BJ (cell line): ENCODE results near the gene TMEM126A. TPM values are rescaled to one million over a fixed set of nuclear protein-coding genes. Genes with fewer than 3 reads are reported as not detected.

Source experiments
- CTCF ChIA-PET: fragments of 350-600 bp; formaldehyde crosslinking; extraction: SDS; loops from one replicate; lab custom pipeline; 2021; ENCODE audit warnings: antibody characterized with exemption, inconsistent platforms; lab: Yijun Ruan, JAX
- POLR2A ChIA-PET: fragments of 300-600 bp; sonication (Branson Sonifier 250); formaldehyde crosslinking; extraction: SDS; loops from one replicate; lab custom pipeline; 2021; ENCODE audit warnings: antibody characterized with exemption; lab: Charles Lee
- DNase-seq: peaks from one replicate; pipeline ENCODE4 v3.0.0-alpha.2; 2011; ENCODE audit warnings: low read depth
- H3K27me3 ChIP-seq: 2 replicates; pipeline ENCODE4 v1.6.0; 2011; ENCODE audit warnings: low read length; ENCODE audit not compliant: control insufficient read depth, insufficient read depth
- H3K36me3 ChIP-seq: 2 replicates; pipeline ENCODE4 v1.5.1; 2011; ENCODE audit warnings: low read length; ENCODE audit not compliant: control insufficient read depth, insufficient read depth
- H3K4me3 ChIP-seq: 2 replicates; pipeline ENCODE4 v1.5.1; 2011; ENCODE audit warnings: low read depth, mild to moderate bottlenecking, control low read depth, low read length
- polyA plus RNA-seq: library from polyadenylated mRNA; depleted of rRNA; stranded (reverse); fragments of >200 nt; gene quantifications from 2 replicates; pipeline ENCODE4 v1.2.3, GENCODE V29; 2011
- TF ChIP-seq, protein P1 (sequence below): IDR thresholded peaks from 2 replicates; pipeline ENCODE4 v1.5.1; 2011; ENCODE audit warnings: low read depth, mild to moderate bottlenecking, control low read depth, inconsistent platforms, low read length, moderate library complexity; ENCODE audit not compliant: insufficient read depth

TMEM126A gene
- polyA plus RNA-seq, 1 experiment = 27.7 TPM

GRCh38 chr11:85619499-85619898 lies 28.3 kb upstream of the TMEM126A start:
- ChIA-PET POLR2A (no interaction called here), CTCF (no interaction called here)
- Histone ChIP-seq H3K4me3 (no peak overlapping the region), H3K27me3 (no peaks in the 10 kb centered on the region), H3K36me3 (no peaks in the 10 kb centered on the region)
- TF ChIP-seq, protein P1, sequence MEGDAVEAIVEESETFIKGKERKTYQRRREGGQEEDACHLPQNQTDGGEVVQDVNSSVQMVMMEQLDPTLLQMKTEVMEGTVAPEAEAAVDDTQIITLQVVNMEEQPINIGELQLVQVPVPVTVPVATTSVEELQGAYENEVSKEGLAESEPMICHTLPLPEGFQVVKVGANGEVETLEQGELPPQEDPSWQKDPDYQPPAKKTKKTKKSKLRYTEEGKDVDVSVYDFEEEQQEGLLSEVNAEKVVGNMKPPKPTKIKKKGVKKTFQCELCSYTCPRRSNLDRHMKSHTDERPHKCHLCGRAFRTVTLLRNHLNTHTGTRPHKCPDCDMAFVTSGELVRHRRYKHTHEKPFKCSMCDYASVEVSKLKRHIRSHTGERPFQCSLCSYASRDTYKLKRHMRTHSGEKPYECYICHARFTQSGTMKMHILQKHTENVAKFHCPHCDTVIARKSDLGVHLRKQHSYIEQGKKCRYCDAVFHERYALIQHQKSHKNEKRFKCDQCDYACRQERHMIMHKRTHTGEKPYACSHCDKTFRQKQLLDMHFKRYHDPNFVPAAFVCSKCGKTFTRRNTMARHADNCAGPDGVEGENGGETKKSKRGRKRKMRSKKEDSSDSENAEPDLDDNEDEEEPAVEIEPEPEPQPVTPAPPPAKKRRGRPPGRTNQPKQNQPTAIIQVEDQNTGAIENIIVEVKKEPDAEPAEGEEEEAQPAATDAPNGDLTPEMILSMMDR = no peak
- no peak for DNase-seq

GRCh38 chr11:85620256-85620655 lies 27.5 kb upstream of the TMEM126A start:
- POLR2A ChIA-PET = no interaction called here
- no peak for DNase-seq
- no peaks in the 10 kb centered on the region for H3K36me3 ChIP-seq
- CTCF ChIA-PET = no interaction called here
- H3K4me3 ChIP-seq = no peak overlapping the region
- TF ChIP-seq, protein P1 = no peak
- no peaks in the 10 kb centered on the region for H3K27me3 ChIP-seq

GRCh38 chr11:85626496-85626895 lies 21.3 kb upstream of the TMEM126A start:
- DNase-seq = no peak
- Histone ChIP-seq H3K4me3 (no peak overlapping the region), H3K36me3 (no peaks in the 10 kb centered on the region), H3K27me3 (no peaks in the 10 kb centered on the region)
- CTCF ChIA-PET = no interaction called here
- TF ChIP-seq, protein P1 = no peak
- POLR2A ChIA-PET = no interaction called here

GRCh38 chr11:85627332-85627997 lies 20.3 kb upstream of the TMEM126A start, which contains the start of gene DLG2:
DLG2 (minus strand) TSS chr11:85627344.
- DNase-seq = no peak
- ChIA-PET POLR2A (interaction anchor here (1.4 kb wide), 1 partner anchor 20 kb away, joined by 4 read pairs; the partner anchor contains the start of gene TMEM126A), CTCF (interaction anchor here (0.9 to 1.0 kb wide), 2 partner anchors 11 to 227 kb away, joined by 3 to 4 read pairs; partner anchors contain the start of gene CCDC83)
- H3K27me3 ChIP-seq = no peaks in the 10 kb centered on the region
- TF ChIP-seq, protein P1 = no peak
- H3K4me3 ChIP-seq = peak within 1 kb of the TSS; percentile 75
- no peaks in the 10 kb centered on the region for H3K36me3 ChIP-seq

DNA sequence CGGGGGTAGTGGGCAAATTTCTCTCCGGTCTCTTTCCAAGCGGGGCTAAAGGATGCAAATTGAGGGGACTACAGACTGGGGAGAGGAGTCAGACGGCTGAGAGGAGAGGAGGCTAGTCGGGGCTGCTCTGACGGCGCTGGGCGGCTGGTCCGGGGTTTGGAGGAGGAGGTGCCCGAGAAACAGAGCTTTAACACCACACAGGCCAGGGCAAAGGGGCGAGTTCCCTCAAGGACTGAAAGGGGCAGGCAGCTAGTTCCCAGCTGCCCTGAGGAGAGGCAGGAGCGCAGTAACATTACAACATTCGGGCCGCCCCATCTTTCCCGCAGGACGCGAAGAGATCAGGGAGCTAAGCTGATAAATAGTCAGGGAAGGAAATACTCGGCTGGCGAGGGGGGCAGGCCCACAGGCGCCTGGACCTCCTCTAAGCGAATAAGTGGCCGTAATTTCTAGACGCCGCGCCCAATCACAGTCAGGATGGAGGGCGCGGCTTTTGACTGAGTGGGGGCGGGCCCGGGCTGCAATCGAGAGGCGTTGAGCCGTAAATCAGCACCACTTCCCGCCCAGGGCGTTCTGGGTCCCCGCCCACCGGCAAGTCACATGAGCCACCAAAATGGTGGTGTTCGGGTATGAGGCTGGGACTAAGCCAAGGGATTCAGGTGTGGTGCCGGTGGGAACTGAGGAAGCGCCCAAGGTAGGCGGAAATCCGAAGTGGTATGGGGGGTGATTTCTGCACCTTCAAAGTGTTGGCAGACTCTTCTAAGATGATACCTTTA lies 19.6 kb upstream of the TMEM126A start, which contains the start of gene TMEM126B:
TSS of gene TMEM126B (plus strand) at position 596 of the 773 bp plus-strand sequence. CDS start at position 611, 15 bp downstream.
- TF ChIP-seq, protein P1 = no peak
- CTCF ChIA-PET = interaction anchor here (0.6 to 1.0 kb wide), 3 partner anchors 12 to 1029 kb away, joined by 3 to 4 read pairs (median 3); partner anchors contain the start of gene CCDC83
- Histone ChIP-seq H3K36me3 (no peaks in the 10 kb centered on the region), H3K27me3 (no peaks in the 10 kb centered on the region), H3K4me3 (peak within 1 kb of the TSS; percentile 75)
- DNase-seq = peak; percentile 87
- POLR2A ChIA-PET = interaction anchor here (0.7 to 1.4 kb wide), 3 partner anchors 20 to 1327 kb away, joined by 4 read pairs; partner anchors contain the start of genes FZD4 and TMEM126A
